ENCODE measurements around the gene TBKBP1. TPM values are rescaled to one million over a fixed set of nuclear protein-coding genes. Genes with fewer than 3 reads are reported as not detected.

Gene TBKBP1
- total RNA-seq, 2 donors from 2014 or later: 14.5 to 22.9 TPM

DNA sequence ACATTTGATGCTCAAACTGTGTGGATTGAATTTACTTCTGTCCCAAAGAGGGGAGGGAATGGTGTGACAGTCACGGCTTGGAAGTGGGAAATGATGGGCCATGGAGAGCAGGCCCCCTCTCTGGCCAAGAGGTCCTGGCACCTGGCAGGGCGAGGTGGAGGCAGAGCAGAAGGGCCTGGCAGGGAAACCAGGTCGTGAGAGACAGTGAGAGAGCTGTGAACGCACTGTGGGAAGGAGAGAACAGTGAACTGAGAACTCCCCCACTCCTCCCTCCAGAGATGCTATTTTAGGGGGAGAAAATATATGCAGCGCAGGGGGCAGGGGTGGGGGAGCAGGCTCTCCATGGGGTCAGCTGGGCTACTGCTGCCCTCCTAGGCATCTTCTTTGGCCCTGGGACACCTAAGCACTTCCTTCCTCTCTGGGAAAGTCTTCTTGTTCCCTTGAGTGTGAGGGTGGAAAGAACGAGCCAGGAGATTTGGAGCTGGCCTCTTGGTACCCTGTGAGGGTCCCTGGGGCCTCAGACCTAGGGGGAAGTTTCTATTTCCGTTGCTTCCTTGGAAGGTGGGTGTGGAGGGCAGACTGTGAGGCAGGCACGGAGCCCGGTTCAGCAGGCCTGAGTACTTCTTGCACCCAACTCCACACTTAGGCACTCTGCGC, 21.8 kb downstream of the TBKBP1 start:
- H3K9me3 Mint-ChIP-seq: peaks cover 2% of the 10 kb centered on the region
- H3K4me1 Mint-ChIP-seq: no peaks in the 10 kb centered on the region
- peaks cover 74% of the 10 kb centered on the region for H3K27me3 Mint-ChIP-seq (ENCODE audit: insufficient read depth)
- Histone ChIP-seq H3K36me3 (ENCODE audit: control insufficient read depth, insufficient read depth, low read length) (peaks cover under 1% of the 10 kb centered on the region), H3K4me1 (ENCODE audit: control insufficient read depth, insufficient read depth, low read length) (no peaks in the 10 kb centered on the region), H3K27ac (ENCODE audit: low read depth, low read length) (no peak overlapping the region), H3K9me3 (ENCODE audit: control insufficient read depth, low read length) (no peaks in the 10 kb centered on the region), H3K27me3 (ENCODE audit: control insufficient read depth, insufficient read depth, low read length, poor library complexity, severe bottlenecking) (peaks cover 25% of the 10 kb centered on the region), H3K9ac (ENCODE audit: extremely low read depth, low read length, poor library complexity, severe bottlenecking) (no peak overlapping the region), H3K4me3 (ENCODE audit: low read length) (no peak overlapping the region)
- H3K27ac Mint-ChIP-seq: no peak overlapping the region
- TF ChIP-seq, protein P1, sequence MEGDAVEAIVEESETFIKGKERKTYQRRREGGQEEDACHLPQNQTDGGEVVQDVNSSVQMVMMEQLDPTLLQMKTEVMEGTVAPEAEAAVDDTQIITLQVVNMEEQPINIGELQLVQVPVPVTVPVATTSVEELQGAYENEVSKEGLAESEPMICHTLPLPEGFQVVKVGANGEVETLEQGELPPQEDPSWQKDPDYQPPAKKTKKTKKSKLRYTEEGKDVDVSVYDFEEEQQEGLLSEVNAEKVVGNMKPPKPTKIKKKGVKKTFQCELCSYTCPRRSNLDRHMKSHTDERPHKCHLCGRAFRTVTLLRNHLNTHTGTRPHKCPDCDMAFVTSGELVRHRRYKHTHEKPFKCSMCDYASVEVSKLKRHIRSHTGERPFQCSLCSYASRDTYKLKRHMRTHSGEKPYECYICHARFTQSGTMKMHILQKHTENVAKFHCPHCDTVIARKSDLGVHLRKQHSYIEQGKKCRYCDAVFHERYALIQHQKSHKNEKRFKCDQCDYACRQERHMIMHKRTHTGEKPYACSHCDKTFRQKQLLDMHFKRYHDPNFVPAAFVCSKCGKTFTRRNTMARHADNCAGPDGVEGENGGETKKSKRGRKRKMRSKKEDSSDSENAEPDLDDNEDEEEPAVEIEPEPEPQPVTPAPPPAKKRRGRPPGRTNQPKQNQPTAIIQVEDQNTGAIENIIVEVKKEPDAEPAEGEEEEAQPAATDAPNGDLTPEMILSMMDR (conservative IDR thresholded peaks at IDR 0.05): no peak
- H3K36me3 Mint-ChIP-seq (ENCODE audit: low read depth): peaks cover under 1% of the 10 kb centered on the region
- 79 to 81% methylated on average over 2 to 7 of the region's 10 CpGs for WGBS, 2 experiments (ENCODE audit: insufficient coverage in 1 of 2, insufficient read length in 1 of 2)
- DNase-seq: no peak
- H3K4me3 Mint-ChIP-seq: no peak overlapping the region

DNA sequence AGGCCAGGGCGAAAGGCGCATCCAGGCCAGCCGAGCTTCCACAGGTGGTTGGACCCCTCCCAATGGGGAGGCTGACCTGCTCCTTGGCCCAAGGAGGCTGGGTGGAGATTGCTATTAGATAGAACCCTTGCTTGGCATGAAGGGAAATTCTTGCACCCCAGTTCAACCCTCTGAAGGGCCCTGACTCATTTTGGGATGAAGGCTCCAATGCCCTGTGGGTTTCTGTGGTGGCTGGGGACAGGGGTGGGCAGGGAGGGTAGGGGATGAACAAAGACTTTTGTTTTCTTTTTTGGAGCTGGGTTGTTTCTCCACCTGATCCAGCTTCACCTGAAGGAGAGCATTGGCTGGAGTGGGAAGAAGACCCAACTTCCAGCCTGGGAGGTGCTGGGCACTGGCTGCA, 22.4 kb downstream of the TBKBP1 start:
- Mint-ChIP-seq H3K27me3 (ENCODE audit: insufficient read depth) (peaks cover 80% of the 10 kb centered on the region), H3K4me3 (no peak overlapping the region)
- WGBS, 2 experiments (ENCODE audit: insufficient coverage in 1 of 2, insufficient read length in 1 of 2): 60 to 94% methylated on average over 1 to 3 of the region's 3 CpGs

DNA sequence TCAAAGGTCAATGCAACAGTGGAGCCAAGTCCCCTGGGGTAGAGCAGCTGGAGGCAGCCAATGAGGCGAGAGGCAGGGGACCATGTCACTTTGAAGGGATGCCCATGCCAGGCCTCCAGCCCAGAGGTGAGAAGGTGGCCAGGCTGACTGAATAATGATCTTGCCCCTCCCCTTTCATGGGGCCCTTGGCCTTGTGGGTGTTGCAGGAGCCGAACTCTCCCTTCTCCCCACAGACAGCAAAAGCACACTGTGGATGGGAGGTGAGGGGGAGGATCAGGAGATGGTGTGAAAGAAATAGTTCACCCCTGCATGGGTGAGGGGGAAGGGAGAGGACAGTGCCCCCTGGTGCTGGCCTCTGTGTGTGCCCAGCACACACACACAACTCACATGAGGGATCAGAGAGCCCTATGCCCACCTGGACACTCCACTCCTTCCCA, 23.3 kb downstream of the TBKBP1 start:
- Mint-ChIP-seq H3K27me3 (ENCODE audit: insufficient read depth) (peaks cover 87% of the 10 kb centered on the region), H3K9me3 (peaks cover 3% of the 10 kb centered on the region), H3K36me3 (ENCODE audit: low read depth) (no peaks in the 10 kb centered on the region), H3K27ac (no peak overlapping the region), H3K4me3 (no peak overlapping the region), H3K4me1 (no peaks in the 10 kb centered on the region)
- Histone ChIP-seq H3K4me1 (ENCODE audit: control insufficient read depth, insufficient read depth, low read length) (no peaks in the 10 kb centered on the region), H3K9ac (ENCODE audit: extremely low read depth, low read length, poor library complexity, severe bottlenecking) (no peak overlapping the region), H3K27me3 (ENCODE audit: control insufficient read depth, insufficient read depth, low read length, poor library complexity, severe bottlenecking) (peaks cover 39% of the 10 kb centered on the region), H3K36me3 (ENCODE audit: control insufficient read depth, insufficient read depth, low read length) (no peaks in the 10 kb centered on the region), H3K9me3 (ENCODE audit: control insufficient read depth, low read length) (no peaks in the 10 kb centered on the region), H3K4me3 (ENCODE audit: low read length) (no peak overlapping the region), H3K27ac (ENCODE audit: low read depth, low read length) (no peak overlapping the region)
- DNase-seq: no peak
- TF ChIP-seq, protein P1 (conservative IDR thresholded peaks at IDR 0.05): peak; percentile 73
- 100% methylated on average over 1 of the region's 2 CpGs; no CpG with 5 or more reads in 1 of the 2 experiments for whole genome bisulfite sequencing, 2 experiments (ENCODE audit: insufficient coverage in 1 of 2, insufficient read length in 1 of 2)

More for the DNA sequence above, 22.4 kb downstream of the TBKBP1 start:
- TF ChIP-seq, protein P1 (conservative IDR thresholded peaks at IDR 0.05): no peak
- peaks cover 3% of the 10 kb centered on the region for H3K9me3 Mint-ChIP-seq
- H3K27ac ChIP-seq (ENCODE audit: low read depth, low read length): no peak overlapping the region
- no peaks in the 10 kb centered on the region for H3K36me3 Mint-ChIP-seq (ENCODE audit: low read depth)
- no peaks in the 10 kb centered on the region for H3K4me1 Mint-ChIP-seq
- DNase-seq: no peak
- no peaks in the 10 kb centered on the region for H3K36me3 ChIP-seq (ENCODE audit: control insufficient read depth, insufficient read depth, low read length)
- H3K9me3 ChIP-seq (ENCODE audit: control insufficient read depth, low read length): no peaks in the 10 kb centered on the region
- no peak overlapping the region for H3K27ac Mint-ChIP-seq
- H3K4me3 ChIP-seq (ENCODE audit: low read length): no peak overlapping the region
- H3K4me1 ChIP-seq (ENCODE audit: control insufficient read depth, insufficient read depth, low read length): no peaks in the 10 kb centered on the region
- peaks cover 30% of the 10 kb centered on the region for H3K27me3 ChIP-seq (ENCODE audit: control insufficient read depth, insufficient read depth, low read length, poor library complexity, severe bottlenecking)
- no peak overlapping the region for H3K9ac ChIP-seq (ENCODE audit: extremely low read depth, low read length, poor library complexity, severe bottlenecking)

Data from endodermal cell (in vitro differentiated cells).